ENCODE data around the gene SPATA2.

The SPATA2 gene

DNA sequence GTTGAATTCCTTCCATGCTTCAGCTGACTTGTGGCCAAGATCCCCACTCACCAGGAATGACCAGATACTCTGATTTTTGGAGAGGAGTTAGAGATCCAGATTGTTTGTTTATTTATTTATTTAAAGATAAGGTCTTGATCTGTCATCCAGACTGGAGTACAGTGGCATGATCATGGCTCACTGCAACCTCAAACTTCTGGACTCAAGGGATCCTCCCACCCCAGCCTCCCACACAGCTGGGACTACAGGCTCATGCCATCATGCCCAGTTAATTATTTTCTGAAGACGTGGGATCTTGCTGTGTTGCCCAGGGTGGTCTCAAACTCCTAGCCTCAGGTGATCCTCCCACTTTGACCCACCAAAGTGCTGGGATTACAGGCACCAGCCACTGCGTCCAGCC, 4.1 kb upstream of the SPATA2 start:
- in situ Hi-C loops (cut with HindIII; ENCODE audit: low pct_unique_long_range_greater_than_20kb, low sequenced_read_pairs), result no loop called here
- TF ChIP-seq JUND (IDR thresholded peaks at IDR 0.05; ENCODE audit: low read depth), result no peak
- DNase-seq (ENCODE audit: low read depth in 1 of 2, low spot score in 1 of 2), result peak in 1 of 2 experiments; percentile 47

DNA sequence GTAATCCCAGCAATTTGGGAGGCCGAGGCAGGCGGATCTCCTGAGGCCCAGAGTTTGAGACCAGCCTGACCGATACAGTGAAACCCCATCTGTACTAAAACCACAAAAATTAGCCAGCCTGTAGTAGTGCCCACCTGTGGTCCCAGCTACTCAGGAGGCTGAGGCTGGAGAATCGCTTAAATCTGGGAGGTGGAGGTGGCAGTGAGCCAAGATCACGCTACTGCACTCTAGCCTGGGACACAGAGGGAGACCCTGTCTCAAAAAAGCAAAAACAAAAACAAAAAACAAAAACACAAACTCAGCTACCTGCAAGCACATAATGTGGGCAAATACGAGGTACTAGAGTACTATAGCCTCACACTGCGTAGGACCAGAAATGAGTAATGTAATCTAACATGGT, 3.7 kb upstream of the SPATA2 start:
- DNase-seq (ENCODE audit: low read depth in 1 of 2, low spot score in 1 of 2), result no peak
- no peak for TF ChIP-seq JUND (IDR thresholded peaks at IDR 0.05; ENCODE audit: low read depth)
- in situ Hi-C loops (cut with HindIII; ENCODE audit: low pct_unique_long_range_greater_than_20kb, low sequenced_read_pairs), result no loop called here

DNA sequence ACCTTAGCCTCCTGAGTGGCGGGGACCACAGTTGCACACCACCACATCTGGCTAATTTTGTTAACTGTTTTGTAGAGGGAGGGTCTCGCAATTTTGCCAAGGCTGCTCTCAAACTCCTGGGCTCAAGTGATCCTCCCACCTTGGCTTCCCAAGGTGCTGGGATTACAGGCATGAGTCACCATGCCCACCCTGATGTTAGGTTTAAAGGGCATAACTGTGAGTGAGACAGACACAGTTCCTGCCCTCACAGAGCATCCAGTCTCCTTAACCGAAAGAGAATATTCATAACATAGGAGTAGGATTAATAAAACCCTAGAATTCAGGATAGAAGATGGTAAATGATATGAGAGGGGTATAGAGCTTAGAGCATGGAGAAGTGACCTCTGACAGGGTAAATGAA, 3.1 kb upstream of the SPATA2 start:
- DNase-seq (ENCODE audit: low read depth in 1 of 2, low spot score in 1 of 2), result no peak
- no peak for TF ChIP-seq JUND (IDR thresholded peaks at IDR 0.05; ENCODE audit: low read depth)
- in situ Hi-C loops (cut with HindIII; ENCODE audit: low pct_unique_long_range_greater_than_20kb, low sequenced_read_pairs), result no loop called here

DNA sequence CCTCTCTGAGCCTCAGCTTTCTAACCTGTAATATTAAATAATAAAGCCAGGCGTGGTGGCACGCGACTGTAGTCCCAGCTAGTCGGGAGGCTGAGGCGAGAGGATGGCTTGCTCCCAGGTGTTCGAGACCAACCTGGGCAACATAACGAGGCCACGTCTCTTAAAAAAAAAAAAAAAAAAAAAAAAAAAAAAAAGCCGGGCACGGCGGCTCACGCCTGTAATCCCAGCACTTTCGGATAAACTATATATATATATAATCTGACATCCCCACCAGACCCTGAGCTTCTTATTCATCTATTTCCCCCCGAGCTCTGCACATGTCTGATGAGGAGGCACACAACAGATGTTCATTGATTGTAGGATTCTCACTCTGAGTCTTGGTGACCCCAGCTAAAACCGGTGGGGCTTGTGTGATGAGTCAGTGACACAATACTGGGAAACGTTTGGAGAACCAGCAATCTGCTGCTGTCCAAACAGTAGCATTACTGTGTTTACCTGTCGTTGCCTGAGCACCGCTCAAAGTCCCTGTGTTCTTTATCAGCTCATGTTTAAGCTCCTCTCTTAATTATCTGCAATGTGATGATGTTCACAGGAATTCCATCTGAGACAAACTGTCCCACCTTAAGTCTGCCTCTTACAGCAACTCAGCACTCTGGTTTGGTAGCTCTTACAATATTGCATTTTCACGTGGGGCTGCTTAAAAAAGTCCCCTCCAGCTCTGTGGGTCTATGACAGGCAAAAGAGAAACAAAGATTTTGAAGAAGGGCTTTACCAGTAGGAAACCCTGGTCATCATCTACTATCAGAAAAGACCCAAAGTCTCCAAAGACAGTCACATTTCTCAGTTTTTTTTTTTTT, 1.0 kb upstream of the SPATA2 start:
- DNase-seq (ENCODE audit: low read depth in 1 of 2, low spot score in 1 of 2), result peak; percentile 50 to 88
- in situ Hi-C loops (cut with HindIII; ENCODE audit: low pct_unique_long_range_greater_than_20kb, low sequenced_read_pairs), result no loop called here
- no peak for TF ChIP-seq JUND (IDR thresholded peaks at IDR 0.05; ENCODE audit: low read depth)

DNA sequence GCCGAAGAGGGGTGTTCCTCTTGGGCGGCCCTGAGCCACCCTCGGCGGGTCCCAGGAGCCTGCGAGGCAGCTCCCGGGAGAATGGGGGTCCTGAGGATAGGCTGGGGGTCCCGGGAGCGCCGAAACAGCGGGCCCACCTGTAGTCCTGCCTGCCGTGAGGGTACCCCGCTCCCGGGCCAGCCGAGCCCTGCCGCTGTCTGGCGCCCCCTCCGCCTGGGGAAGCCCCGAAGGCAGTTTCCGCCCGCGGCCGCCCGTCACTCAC, 280 bp downstream of the SPATA2 start:
- no peak for TF ChIP-seq JUND (IDR thresholded peaks at IDR 0.05; ENCODE audit: low read depth)
- DNase-seq (ENCODE audit: low read depth in 1 of 2, low spot score in 1 of 2), result no peak
- in situ Hi-C loops (cut with HindIII; ENCODE audit: low pct_unique_long_range_greater_than_20kb, low sequenced_read_pairs), result no loop called here

DNA sequence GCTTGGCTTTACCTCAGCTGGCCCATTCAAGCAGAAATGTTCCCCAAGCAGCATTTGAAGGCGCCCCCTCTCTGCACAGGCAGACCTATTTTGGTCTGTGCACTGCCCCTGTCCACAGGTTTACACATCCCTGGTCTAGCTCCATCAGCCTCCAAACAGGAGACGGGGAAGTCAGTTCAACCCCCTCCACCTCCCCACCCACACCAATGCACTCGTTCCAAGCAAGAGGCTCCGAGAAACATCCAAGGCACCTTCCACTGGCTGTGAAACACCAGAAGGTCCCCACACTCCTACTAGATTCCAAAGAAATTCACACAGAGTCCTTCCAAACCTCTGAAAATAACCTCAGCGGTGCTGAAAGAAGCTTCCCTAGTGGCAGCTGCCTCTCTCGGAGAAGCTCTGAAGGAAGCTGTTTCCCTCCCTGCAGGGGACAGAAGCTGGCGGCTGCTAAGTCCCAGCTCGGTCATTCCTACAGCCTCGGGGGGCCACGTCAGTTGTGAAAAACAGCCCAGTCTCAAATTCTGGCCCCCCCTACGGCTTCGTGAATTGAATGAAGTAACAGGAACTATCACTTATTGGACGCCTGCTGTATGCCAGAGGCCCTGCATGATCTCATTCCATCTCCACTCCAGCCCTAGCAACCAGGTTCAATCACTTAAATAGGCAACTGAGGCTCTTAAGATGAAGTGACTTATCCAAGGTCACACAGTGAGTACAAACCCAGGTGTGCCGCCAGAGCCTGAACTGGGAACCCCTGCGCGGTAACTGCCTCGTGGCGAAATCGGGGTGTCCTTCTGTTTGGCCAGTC, 815 bp downstream of the SPATA2 start:
- no peak for TF ChIP-seq JUND (IDR thresholded peaks at IDR 0.05; ENCODE audit: low read depth)
- in situ Hi-C loops (cut with HindIII; ENCODE audit: low pct_unique_long_range_greater_than_20kb, low sequenced_read_pairs), result no loop called here
- DNase-seq (ENCODE audit: low read depth in 1 of 2, low spot score in 1 of 2), result peak in 1 of 2 experiments; percentile 69

DNA sequence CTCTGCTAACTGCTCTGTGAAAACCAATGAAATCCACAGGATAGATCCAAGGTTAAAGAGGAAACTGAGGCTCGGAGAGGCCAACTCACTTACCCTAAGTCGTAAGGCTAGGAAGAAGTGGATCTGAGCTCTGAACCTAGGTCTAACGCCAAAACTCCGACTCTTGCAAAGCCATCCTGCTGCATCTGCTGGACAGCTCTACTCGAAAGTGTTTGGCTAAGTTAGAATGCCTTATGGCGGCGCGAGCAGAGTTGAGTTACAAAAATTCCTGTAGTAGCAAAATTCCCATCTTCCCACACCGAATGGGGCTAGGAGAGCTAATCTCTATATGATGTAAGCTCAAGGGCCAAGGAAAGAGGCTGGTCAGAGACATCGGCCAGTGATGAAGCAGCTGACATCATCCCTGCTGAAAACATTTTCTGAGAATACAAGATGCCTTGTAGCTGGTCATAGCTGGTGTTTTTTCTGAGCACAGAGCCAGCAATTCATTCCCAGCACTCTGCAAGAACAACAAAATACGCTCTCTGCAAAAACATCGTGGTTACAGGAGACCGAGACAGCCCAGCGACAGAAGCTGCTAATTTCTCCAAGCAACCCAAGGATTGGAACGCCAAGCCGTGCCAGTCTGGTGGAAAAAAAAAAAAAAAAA, 1.8 kb downstream of the SPATA2 start:
- in situ Hi-C loops (cut with HindIII; ENCODE audit: low pct_unique_long_range_greater_than_20kb, low sequenced_read_pairs), result no loop called here
- TF ChIP-seq JUND (IDR thresholded peaks at IDR 0.05; ENCODE audit: low read depth), result no peak
- no peak for DNase-seq (ENCODE audit: low read depth in 1 of 2, low spot score in 1 of 2)

DNA sequence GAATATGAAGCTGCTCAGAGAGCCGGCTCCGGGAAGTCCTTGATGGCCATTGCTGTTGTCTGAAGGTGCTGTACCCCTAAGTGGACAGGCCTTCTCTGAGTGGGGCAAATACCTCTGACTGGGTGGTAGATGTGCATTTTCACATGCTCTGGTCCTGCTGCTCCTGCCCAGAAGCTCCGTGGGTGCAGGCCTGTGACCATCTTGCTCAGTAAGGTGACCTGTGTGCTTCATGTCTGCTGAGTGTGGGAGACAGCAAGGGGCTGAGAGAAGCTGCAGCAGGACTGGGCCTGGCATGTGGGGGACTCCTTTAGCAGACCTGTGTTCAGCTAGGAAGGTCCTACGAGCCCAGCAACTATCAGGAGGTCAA, 5.0 kb downstream of the SPATA2 start:
- DNase-seq (ENCODE audit: low read depth in 1 of 2, low spot score in 1 of 2), result no peak
- in situ Hi-C loops (cut with HindIII; ENCODE audit: low pct_unique_long_range_greater_than_20kb, low sequenced_read_pairs), result no loop called here
- TF ChIP-seq JUND (IDR thresholded peaks at IDR 0.05; ENCODE audit: low read depth), result no peak

DNA sequence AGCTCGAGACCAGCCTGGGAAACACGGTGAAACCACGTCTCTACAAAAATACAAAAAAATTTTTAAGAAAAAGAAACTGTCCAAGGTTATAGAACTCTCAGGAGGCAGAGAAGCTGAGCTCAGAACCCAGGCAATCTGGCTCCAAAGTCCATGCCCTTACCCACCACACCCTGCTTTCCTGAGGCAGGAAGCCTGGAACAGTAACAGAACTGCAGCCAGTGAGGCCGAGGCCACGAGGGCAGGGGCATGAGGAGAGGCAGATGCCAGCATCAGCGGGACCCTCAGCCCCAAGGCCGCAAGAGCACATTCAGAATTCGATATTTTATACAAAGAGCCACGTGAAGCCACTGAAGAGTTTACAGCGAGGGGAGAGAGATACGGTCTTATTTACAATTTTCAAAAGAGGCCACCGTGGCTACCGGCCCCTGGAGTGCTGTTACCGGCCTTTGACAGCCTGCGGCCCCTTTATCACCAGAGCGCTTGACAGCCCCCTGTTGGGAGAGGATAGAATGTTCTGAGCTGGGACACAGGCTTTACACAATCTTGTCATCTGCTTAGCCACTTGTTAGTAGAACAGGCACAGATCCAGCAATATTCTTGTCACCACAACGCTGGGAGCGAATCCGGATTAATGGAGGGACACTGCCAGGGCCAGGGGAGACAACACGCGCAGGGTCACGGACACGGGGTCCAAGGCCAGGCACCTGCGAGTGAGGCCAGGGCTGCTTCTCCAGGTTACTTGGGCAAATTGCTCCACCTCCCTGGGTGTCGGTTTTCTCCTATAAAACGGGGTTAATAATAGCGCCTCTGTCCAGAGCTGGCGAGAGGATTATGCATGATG, 5.6 kb downstream of the SPATA2 start:
- TF ChIP-seq JUND (IDR thresholded peaks at IDR 0.05; ENCODE audit: low read depth), result no peak
- in situ Hi-C loops (cut with HindIII; ENCODE audit: low pct_unique_long_range_greater_than_20kb, low sequenced_read_pairs), result no loop called here
- no peak for DNase-seq (ENCODE audit: low read depth in 1 of 2, low spot score in 1 of 2)

DNA sequence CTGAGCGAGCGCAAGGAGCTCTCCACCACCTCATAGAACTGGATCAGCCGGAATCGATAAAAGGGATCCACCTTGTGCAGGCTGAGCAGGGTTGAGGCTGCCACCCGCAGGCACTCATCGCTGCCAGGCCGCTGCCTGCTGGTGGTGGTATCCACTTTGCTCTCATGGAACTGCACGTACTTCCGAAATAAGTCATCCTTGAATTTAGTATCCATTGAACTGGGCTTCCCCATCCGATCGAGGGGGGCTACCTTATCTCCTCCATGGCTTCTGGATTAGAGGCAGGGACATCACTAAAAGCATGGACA, 7.1 kb downstream of the SPATA2 start:
- no peak for DNase-seq (ENCODE audit: low read depth in 1 of 2, low spot score in 1 of 2)
- in situ Hi-C loops (cut with HindIII; ENCODE audit: low pct_unique_long_range_greater_than_20kb, low sequenced_read_pairs), result no loop called here
- TF ChIP-seq JUND (IDR thresholded peaks at IDR 0.05; ENCODE audit: low read depth), result no peak

DNA sequence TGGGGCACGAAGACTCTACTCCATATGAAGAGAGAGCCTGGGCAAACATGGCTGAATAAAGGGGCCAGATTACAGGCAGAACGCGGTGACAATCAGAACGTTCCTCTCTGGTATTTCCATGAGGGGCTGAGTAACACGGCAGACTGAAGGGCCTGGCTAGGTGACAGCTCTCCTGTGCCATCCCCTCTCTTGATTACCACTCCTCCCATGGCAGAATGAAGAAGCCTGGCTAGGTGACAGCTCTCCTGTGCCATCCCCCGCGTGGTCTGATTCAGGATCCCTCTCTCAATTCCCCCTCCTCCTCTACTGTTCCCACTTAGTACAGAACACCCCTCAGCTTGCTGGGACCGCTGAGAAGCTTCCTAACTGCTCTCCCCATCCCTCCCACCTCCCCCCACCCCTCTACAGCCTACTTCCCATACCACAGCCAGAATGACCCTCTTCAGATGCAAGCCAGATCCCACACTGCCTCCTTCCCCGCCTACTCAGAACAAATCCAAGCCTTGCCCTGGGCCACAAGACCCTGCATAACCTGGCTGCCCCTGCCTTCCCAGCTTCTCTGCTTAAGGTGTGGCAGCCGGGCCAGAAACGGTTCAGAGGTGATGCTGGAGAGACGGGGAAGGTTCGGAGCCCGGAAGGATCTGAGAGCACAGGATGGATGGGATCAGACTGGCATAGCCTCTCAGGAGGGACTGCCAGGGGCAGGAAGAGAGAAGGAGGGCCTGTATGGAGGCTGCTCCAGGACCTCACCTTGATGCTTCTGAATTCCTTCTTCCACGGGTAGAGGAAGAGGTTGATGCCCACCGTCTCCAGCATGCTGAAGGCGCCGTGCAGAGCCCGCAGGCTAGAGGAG, 7.7 kb downstream of the SPATA2 start:
- DNase-seq (ENCODE audit: low read depth in 1 of 2, low spot score in 1 of 2), result no peak
- no peak for TF ChIP-seq JUND (IDR thresholded peaks at IDR 0.05; ENCODE audit: low read depth)
- in situ Hi-C loops (cut with HindIII; ENCODE audit: low pct_unique_long_range_greater_than_20kb, low sequenced_read_pairs), result no loop called here

Measured in T47D (cell line).